ENCODE measurements around the gene PILRA.

DNA sequence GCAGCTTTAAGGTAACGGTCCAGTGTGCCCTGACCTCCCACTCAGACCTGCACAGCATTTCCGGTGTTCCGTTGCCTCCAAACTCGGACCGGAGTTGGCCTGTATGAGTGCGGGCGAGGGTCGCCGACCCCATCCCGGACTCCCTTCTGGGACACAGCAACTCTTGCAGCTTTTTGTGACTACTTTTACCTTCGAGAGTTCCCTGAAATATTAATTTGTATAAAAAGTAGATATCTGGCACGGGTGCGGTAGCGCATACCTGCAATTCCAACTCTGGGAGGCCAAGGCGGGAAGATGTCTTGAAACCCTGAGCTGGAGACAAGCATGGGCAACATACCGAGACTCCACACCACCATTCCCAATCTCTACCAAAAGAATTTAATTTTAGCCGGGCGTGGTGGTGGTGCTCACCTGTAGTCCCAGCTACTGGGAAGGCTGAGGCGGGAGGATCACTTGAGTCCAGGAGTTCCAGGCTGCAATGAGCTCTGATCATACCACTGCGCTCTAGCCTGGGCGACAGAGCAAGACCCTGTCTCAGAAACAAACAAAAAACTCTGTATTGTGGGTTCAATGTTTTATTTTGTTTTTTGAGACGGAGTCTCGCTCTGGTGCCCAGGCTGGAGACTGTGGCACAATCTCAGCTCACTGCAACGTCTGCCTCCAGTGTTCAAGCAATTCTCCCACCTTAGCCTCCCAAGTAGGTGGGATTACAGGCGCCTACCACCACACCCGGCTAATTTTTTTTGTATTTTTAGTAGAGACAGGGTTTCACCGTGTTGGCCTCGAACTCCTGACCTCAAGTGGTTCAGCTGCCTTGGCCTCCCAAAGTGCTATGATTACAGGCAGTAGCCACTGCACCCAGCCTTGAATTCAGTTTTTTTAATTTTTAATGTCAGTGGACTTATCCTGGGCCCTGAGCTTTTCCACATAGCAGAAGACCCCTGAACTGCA, 64.1 kb downstream of the PILRA start:
- no peak for TF ChIP-seq CTCF (IDR thresholded peaks at IDR 0.05)
- TF ChIP-seq EZH2 (IDR thresholded peaks at IDR 0.05; ENCODE audit: borderline replicate concordance, insufficient read depth, low read depth, low read length, poor library complexity, severe bottlenecking), result no peak

All from B cell (primary cell).